OCI-LY1 (cell line): Measurements from ENCODE around the gene ATP11A.

Experiments
- EZH2 ChIP-seq: fragments of 200-600 bp; sonication (generic), shearing (Covaris generic); IDR thresholded peaks from 2 replicates; pipeline ENCODE4 v1.8.0; 2017; ENCODE audit warnings: borderline replicate concordance, mixed run types, mild to moderate bottlenecking, antibody characterized with exemption, low read length, moderate library complexity, mixed read lengths
- TF ChIP-seq, protein P1 (sequence below): fragments of 200-600 bp; sonication (generic), shearing (Covaris generic); IDR thresholded peaks from 2 replicates; pipeline ENCODE4 v1.5.1; 2017; ENCODE audit warnings: mild to moderate bottlenecking, antibody characterized with exemption, low read length, moderate library complexity, mixed read lengths

DNA sequence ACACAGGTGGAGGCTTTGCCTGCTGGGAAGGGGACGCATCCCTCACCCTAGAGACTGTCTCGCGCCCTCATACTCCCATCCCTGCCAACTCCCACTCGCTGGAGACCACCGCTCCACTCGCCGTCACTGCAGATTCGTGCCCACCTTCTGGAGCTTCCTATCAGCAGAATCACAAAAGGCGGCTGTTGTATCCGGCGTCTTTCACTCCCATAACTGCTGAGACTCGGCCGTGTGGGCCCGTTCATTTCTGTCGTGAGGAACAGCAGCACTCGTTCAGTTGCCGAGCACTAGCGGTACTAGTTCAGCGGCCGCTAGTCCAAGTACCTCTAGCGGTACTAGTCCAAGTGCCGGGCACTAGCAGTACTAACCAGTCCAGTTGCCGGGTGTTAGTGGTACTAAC is 154.6 kb downstream of the ATP11A start:
- TF ChIP-seq, protein P1, sequence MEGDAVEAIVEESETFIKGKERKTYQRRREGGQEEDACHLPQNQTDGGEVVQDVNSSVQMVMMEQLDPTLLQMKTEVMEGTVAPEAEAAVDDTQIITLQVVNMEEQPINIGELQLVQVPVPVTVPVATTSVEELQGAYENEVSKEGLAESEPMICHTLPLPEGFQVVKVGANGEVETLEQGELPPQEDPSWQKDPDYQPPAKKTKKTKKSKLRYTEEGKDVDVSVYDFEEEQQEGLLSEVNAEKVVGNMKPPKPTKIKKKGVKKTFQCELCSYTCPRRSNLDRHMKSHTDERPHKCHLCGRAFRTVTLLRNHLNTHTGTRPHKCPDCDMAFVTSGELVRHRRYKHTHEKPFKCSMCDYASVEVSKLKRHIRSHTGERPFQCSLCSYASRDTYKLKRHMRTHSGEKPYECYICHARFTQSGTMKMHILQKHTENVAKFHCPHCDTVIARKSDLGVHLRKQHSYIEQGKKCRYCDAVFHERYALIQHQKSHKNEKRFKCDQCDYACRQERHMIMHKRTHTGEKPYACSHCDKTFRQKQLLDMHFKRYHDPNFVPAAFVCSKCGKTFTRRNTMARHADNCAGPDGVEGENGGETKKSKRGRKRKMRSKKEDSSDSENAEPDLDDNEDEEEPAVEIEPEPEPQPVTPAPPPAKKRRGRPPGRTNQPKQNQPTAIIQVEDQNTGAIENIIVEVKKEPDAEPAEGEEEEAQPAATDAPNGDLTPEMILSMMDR: no peak
- TF ChIP-seq EZH2: no peak
